ENCODE data around the gene MAP2K6.

DNA sequence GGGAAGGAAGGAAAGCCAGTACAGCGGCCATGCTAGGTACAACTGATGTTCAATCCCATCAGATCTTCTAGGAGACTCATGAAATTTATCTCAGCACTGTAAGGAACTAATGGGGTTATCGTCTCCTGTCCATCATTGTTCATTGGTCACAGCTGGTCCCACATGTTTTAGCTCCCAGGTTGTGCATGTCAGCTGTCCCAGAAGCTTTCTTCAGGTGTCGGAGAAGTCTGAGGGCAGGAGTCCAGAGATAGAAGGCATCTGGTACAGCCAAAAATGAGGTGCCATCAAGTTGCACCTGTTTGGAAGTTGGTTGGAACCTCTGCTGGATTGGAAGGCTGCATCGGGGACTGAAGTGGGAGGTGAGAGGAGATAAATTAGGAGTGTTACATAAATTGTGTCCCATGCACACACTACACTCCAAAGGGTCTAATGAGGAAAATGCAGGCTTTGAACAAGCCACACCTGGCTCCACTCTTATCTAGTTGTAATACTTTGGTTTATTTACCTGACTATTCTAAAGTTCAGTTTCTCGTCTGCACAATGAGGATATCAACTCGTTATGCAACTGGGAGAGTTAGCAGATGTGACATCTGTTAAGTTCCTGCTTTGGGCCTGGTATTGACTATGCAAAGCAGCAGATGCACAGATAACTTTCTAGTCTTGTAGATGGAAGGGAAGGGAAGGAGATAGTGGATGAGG lies 62.9 kb downstream of the MAP2K6 start:
- TF ChIP-seq POLR2AphosphoS5 (IDR thresholded peaks at IDR 0.05; ENCODE audit: insufficient read depth in 1 of 2, low read depth in 1 of 2) (no peak), POLR2A (IDR thresholded peaks at IDR 0.05) (no peak)
